HepG2 (cell line): ENCODE measurements around the gene OR10H2. TPM values are rescaled to one million over a fixed set of nuclear protein-coding genes. Genes with fewer than 3 reads are reported as not detected.

Experiments used
- ATF4 ChIP-seq, 2 experiments: fragments of 450-650 bp in 1 of 2; sonication (generic) in 1 of 2; formaldehyde crosslinking; IDR thresholded peaks; 2 replicates each; pipeline versions ENCODE4 v1.5.0 to v1.8.0; 2020 to 2022; ENCODE audit warnings: mild to moderate bottlenecking in 1 of 2, missing genetic modification reagents in 1 of 2
- ELF1 ChIP-seq: sonication (generic); formaldehyde crosslinking; IDR thresholded peaks from 2 replicates; pipeline ENCODE4 v1.4.0; 2020; ENCODE audit warnings: missing genetic modification reagents
- FOXA1 ChIP-seq, 2 experiments: fragments of 450-650 bp in 1 of 2; sonication (generic) in 1 of 2; formaldehyde crosslinking in 1 of 2; IDR thresholded peaks; 2 replicates each; pipeline versions ENCODE4 v1.4.0 to v1.6.1; 2016 to 2020; ENCODE audit warnings: missing genetic modification reagents in 1 of 2
- FOXP1 ChIP-seq, 2 experiments: fragments of 450-650 bp in 1 of 2; IDR thresholded peaks; 2 replicates each; pipeline ENCODE4 v1.6.1; 2017 to 2018; ENCODE audit warnings: antibody characterized with exemption in 1 of 2
- HMGXB3 ChIP-seq: sonication (generic); formaldehyde crosslinking; IDR thresholded peaks from 2 replicates; pipeline ENCODE4 v1.4.0; 2020; ENCODE audit warnings: missing genetic modification reagents, borderline replicate concordance
- IKZF1 ChIP-seq: fragments of 450-650 bp; IDR thresholded peaks from 2 replicates; pipeline ENCODE4 v1.7.1; 2016
- JUN ChIP-seq: sonication (generic); formaldehyde crosslinking; IDR thresholded peaks from 2 replicates; pipeline ENCODE4 v1.4.0; 2020; ENCODE audit warnings: mild to moderate bottlenecking, missing genetic modification reagents
- MXI1 ChIP-seq: IDR thresholded peaks from 3 replicates; pipeline ENCODE4 v1.6.1; 2012; ENCODE audit warnings: low read depth, low read length, inconsistent platforms, borderline replicate concordance
- SIN3A ChIP-seq: IDR thresholded peaks from 2 replicates; pipeline ENCODE4 v1.6.1; 2011; ENCODE audit warnings: low read depth, mild to moderate bottlenecking, control low read depth, low read length, borderline replicate concordance
- SNAI1 ChIP-seq: sonication (generic); formaldehyde crosslinking; IDR thresholded peaks from 2 replicates; pipeline ENCODE4 v1.5.0; 2020; ENCODE audit warnings: mild to moderate bottlenecking, missing genetic modification reagents, borderline replicate concordance
- SRSF9 ChIP-seq: fragments of 200-400 bp; formaldehyde crosslinking; IDR thresholded peaks from 2 replicates; pipeline ENCODE4 v1.6.1; 2018; ENCODE audit warnings: borderline replicate concordance, mild to moderate bottlenecking, low read depth, low read length; ENCODE audit not compliant: insufficient read depth, poor library complexity, severe bottlenecking
- TCF12 ChIP-seq, 2 experiments: fragments of 450-650 bp in 1 of 2; sonication (generic) in 1 of 2; formaldehyde crosslinking in 1 of 2; IDR thresholded peaks; 2 replicates each; pipeline versions ENCODE4 v1.6.1 to v1.8.0; 2017 to 2022; ENCODE audit warnings: antibody characterized with exemption in 1 of 2, mild to moderate bottlenecking in 1 of 2, missing genetic modification reagents in 1 of 2, moderate library complexity in 1 of 2
- TP53 ChIP-seq: sonication (generic); formaldehyde crosslinking; conservative IDR thresholded peaks from 2 replicates; pipeline ENCODE4 v1.4.0; 2020; ENCODE audit warnings: missing genetic modification reagents
- ZBTB7B ChIP-seq: sonication (generic); formaldehyde crosslinking; IDR thresholded peaks from 2 replicates; pipeline ENCODE4 v1.4.0; 2020; ENCODE audit warnings: missing genetic modification reagents
- ZFP1 ChIP-seq: IDR thresholded peaks from 2 replicates; pipeline ENCODE4 v1.6.1; 2016
- ZNF333 ChIP-seq: sonication (generic); formaldehyde crosslinking; IDR thresholded peaks from 2 replicates; pipeline ENCODE4 v1.4.0; 2020; ENCODE audit warnings: mild to moderate bottlenecking, missing genetic modification reagents, borderline replicate concordance
- ZNF431 ChIP-seq: sonication (generic); formaldehyde crosslinking; IDR thresholded peaks from 2 replicates; pipeline ENCODE4 v1.9.0; 2022; ENCODE audit warnings: missing genetic modification reagents, low read depth, mild to moderate bottlenecking, borderline replicate concordance
- ZNF451 ChIP-seq: sonication (generic); formaldehyde crosslinking; IDR thresholded peaks from 2 replicates; pipeline ENCODE4 v1.5.0; 2020; ENCODE audit warnings: mild to moderate bottlenecking, missing genetic modification reagents
- ZNF781 ChIP-seq: sonication (generic); formaldehyde crosslinking; IDR thresholded peaks from 2 replicates; pipeline ENCODE4 v1.5.1; 2020; ENCODE audit warnings: borderline replicate concordance, mild to moderate bottlenecking, missing genetic modification reagents; ENCODE audit errors: not compliant biosample characterization
- ZNF83 ChIP-seq: sonication (generic); formaldehyde crosslinking; IDR thresholded peaks from 2 replicates; pipeline ENCODE4 v1.4.0; 2020; ENCODE audit warnings: missing genetic modification reagents, mild to moderate bottlenecking, borderline replicate concordance
- ZSCAN31 ChIP-seq: sonication (generic); formaldehyde crosslinking; IDR thresholded peaks from 2 replicates; pipeline ENCODE4 v1.5.0; 2020; ENCODE audit warnings: low read depth, mild to moderate bottlenecking, missing genetic modification reagents
- polyA plus RNA-seq, 8 experiments: library from polyadenylated mRNA; depleted of rRNA in 3 of 8; stranded (reverse) in 7 of 8; unstranded in 1 of 8; fragments of >200 nt; fragmentation: Illumina TruSeq in 4 of 8; extraction: Trizol in 4 of 8; gene quantifications; 2 replicates each; pipeline versions ENCODE4 v1.2.1 to v1.2.3, GENCODE V29; 2011 to 2016; ENCODE audit warnings: low read depth in 4 of 8, missing spikeins in 1 of 8, mixed read lengths in 1 of 8; ENCODE audit not compliant: insufficient read depth in 1 of 8
- total RNA-seq, 5 experiments: library from RNA; depleted of rRNA; stranded (reverse); fragments of >200 nt; fragmentation: Illumina TruSeq; extraction: Trizol; gene quantifications; 2 replicates each; pipeline ENCODE4 v1.2.3, GENCODE V29; 2016; ENCODE audit warnings: low read depth in 1 of 5
- TF ChIP-seq, protein P1 (sequence below): sonication (generic); formaldehyde crosslinking; conservative IDR thresholded peaks from 2 replicates; pipeline ENCODE4 v1.4.0; 2020; ENCODE audit warnings: missing genetic modification reagents

Gene OR10H2
- total and polyA plus RNA-seq, 2 of the 13 experiments (the other 11 are each of a cell fraction or from before 2014, with no cell fraction given): not detected

GRCh38 chr19:15680478-15681322 lies 47.1 kb upstream of the OR10H2 start (continued):
- TF ChIP-seq ATF4 (CRISPR knock-in tag; IDR thresholded peaks at IDR 0.05) (peak; percentile 70 to 93; a peak in 3 of 4 replicates), IKZF1 (no peak), JUN (CRISPR knock-in tag) (0 out of 2 replicates have a peak, but pooled peaks have one; percentile 58), ZBTB7B (CRISPR knock-in tag) (no peak), ELF1 (no peak), TP53 (CRISPR knock-in tag) (no peak), MXI1 (peak; percentile 36; the same call in 1 of the 3 replicates), HMGXB3 (CRISPR knock-in tag) (no peak), SRSF9 (no peak), ZNF431 (CRISPR knock-in tag) (no peak), FOXP1 (IDR thresholded peaks at IDR 0.05) (no peak), FOXP1 (CRISPR knock-in tag; IDR thresholded peaks at IDR 0.05) (peak; percentile 22; the same call in 1 of the 2 replicates), ZNF83 (CRISPR knock-in tag) (no peak), SNAI1 (CRISPR knock-in tag) (no peak), TCF12 (IDR thresholded peaks at IDR 0.05) (no peak), TCF12 (CRISPR knock-in tag; IDR thresholded peaks at IDR 0.05) (no peak), FOXA1 (IDR thresholded peaks at IDR 0.05) (no peak), FOXA1 (CRISPR knock-in tag; IDR thresholded peaks at IDR 0.05) (peak; percentile 53; the same call in 1 of the 2 replicates), SIN3A (no peak), ZNF333 (no peak), ZSCAN31 (CRISPR knock-in tag) (no peak), ZFP1 (no peak), ZNF451 (no peak), ZNF781 (CRISPR knock-in tag) (no peak)
- TF ChIP-seq, protein P1, sequence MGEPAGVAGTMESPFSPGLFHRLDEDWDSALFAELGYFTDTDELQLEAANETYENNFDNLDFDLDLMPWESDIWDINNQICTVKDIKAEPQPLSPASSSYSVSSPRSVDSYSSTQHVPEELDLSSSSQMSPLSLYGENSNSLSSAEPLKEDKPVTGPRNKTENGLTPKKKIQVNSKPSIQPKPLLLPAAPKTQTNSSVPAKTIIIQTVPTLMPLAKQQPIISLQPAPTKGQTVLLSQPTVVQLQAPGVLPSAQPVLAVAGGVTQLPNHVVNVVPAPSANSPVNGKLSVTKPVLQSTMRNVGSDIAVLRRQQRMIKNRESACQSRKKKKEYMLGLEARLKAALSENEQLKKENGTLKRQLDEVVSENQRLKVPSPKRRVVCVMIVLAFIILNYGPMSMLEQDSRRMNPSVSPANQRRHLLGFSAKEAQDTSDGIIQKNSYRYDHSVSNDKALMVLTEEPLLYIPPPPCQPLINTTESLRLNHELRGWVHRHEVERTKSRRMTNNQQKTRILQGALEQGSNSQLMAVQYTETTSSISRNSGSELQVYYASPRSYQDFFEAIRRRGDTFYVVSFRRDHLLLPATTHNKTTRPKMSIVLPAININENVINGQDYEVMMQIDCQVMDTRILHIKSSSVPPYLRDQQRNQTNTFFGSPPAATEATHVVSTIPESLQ (CRISPR knock-in tag): no peak
